Measurements from ENCODE around the gene KRTAP4-11.
"Not testable (repeated sequence)": the region's sequence is repeated elsewhere in the genome, so short reads cannot be mapped to it uniquely, and the experiment has no call there.

Gene KRTAP4-11

DNA sequence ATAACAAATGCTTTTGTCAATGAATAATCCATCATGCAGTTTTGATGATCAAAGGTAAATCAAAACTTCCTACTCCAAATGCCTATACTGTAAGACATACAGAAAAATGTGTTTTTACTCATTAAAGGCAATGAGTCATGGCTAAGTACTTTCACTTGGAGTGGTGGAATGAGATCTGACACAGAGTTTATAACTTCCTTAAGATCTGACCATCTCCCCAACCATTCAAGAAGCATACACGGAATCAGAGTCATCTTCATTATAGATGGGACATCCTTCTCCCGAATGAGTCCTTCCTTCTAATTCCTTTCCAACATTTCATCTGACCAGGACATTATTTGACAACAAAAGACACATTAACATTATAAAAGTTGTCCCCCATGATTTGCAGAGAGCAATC is 34.7 kb downstream of the KRTAP4-11 start:
- DNase-seq (ENCODE audit: low spot score): not testable (repeated sequence)

DNA sequence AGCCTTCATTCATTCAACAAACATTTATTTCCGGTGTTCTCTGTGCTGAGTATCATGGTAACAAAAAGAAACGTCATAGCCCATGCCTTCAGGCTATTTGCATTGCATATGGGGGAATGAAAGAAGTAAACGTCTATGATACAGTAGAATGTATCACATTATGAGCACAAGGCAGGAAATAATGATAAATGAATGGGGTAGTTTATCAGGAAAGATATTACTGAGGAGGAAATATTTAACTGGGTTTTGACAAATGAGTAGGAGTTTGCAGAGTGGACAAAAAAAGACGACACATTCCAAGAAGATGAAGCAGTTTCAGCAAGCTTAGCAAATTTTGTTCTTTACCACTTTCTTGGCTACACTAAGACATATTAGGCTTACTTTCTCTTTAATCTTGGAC is 35.5 kb downstream of the KRTAP4-11 start:
- DNase-seq (ENCODE audit: low spot score): peak; percentile 91

DNA sequence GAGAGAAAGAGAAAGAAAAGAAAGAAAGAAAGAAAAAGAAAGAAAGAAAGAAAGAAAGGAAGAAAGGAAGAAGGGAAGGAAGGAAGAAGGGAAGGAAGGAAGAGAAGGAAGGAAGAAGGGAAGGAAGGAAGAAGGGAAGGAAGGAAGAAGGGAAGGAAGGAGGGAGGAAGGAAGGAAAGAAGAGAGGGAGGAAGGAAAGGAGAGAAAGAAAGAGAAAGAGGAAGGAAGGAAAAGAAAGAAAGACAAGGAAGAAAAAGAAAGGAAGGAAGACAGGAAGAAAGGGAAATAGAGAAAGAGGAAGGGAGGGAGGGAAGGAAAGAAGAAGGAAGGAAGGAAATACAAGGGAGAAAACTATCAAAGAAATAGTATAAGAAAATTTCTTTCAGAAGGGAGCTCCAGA is 41.4 kb downstream of the KRTAP4-11 start:
- DNase-seq (ENCODE audit: low spot score): no peak

DNA sequence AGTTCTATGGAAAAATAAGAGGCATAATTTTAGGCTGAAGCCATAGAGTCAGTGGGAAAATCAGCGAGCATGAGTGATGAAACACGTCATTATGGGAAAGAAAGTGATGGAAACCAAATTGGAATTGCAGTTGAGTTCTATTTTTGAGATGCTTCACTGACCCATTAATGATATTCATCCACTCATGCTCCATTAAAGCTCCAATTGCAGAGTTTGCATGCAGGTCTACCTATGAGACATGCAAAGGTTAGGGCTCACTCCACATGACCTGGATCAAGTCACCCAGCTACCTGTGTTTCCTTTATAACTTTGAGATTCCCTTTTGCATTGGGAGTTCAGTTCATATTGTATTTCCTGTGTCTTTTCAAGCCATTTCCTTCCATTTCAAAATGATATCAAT is 44.5 kb downstream of the KRTAP4-11 start:
- no peak for DNase-seq (ENCODE audit: low spot score)

DNA sequence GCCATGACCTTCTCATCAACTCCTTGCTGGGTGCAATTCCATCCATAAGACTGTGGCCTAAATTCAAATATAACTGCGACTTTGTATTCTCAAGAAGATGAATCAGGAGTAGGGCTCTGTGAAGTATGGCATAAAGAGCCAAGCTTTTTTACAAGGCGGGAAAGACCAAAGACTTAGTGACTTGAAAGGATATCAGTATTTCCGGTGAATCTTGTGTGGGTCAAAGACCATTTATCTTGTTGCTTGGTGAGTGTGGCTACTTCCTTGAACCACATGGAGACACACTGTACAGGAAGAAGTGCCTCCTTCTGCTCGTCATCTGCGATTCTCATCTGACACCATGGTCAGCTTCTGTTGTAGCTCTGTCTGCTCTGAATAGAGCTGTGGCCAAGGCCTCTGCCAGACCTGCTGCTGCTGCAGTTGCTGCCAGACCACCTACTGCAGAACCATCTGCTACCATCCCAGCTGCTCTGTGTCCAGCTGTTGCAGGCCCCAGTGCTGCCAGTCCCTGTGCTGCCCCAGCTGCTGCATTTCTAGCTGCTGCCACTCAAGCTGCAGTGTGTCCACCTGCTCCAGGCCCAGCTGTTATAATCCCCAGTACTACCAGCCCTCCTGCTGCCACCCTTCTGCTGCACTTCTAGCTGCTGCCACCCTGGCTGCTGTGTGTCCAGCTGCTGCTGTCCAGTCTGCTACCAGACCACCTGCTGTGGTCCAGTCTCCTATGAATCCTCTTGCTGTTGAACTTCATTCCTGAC is 46.4 kb downstream of the KRTAP4-11 start:
- DNase-seq (ENCODE audit: low spot score): no peak

DNA sequence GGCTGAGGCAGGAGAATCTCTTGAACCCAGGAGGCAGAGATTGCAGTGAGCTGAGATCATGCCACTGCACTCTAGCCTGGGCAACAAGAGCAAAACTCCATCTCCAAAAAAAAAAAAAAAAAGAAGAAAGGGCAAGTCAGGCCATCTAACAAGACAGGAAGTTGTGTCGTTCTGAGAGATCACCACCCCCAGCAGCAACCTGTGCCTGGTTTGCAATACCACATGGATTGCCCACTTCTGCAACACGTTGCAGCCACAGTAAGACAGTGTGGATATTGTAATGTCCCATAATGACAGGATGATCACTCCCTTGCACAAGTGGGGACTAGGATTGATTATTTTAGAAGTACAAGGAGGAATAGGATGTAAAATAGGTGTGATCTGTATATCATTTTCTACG is 49.1 kb downstream of the KRTAP4-11 start:
- DNase-seq (ENCODE audit: low spot score): no peak

DNA sequence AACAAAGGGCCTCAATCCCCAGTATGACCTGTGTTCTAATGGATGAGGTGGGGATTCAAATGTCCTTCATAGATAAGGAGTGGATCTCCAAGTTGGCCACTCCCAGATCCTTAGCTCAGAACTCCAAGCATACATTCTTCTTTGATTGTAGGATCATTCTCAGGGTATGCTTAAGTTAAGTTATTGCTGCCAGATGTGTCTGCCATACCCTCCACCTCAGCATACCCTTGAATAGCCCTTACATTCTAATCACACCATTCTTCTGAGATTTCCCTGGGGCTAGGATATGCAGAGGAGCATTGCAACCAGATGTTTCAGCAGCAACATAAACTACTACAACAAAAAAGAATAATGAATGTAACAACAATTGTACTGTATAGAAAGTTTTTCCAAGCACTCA is 50.9 kb downstream of the KRTAP4-11 start:
- DNase-seq (ENCODE audit: low spot score): no peak

All from COLO829 (cell line).